Activated T-cell treated with anti-CD3 and anti-CD28 coated beads, Interleukin-2, amount 50 U/mL, for 72 hours (primary cell): ENCODE data around the gene TYW5. TPM values are rescaled to one million over a fixed set of nuclear protein-coding genes. Genes with fewer than 3 reads are reported as not detected.

ENCODE experiments used
- ATAC-seq, 2 donors: fragments of 150-1000 bp; cut with Tn5 transposase; replicated peaks in 1 of 2; 2 replicates each; pipeline ENCODE4 v1.10.0; 2021; ENCODE audit warnings: moderate library complexity in 2 of 2, mild to moderate bottlenecking in 1 of 2
- DNase-seq, 2 donors: peaks; one replicate each; pipeline ENCODE4 v3.0.0; 2021 to 2022; ENCODE audit warnings: mixed read lengths in 1 of 2
- H3K27ac Mint-ChIP-seq: one replicate; pipeline ENCODE4 v1.8.0; 2022; ENCODE audit warnings: mild to moderate bottlenecking, moderate library complexity, mixed read lengths
- H3K27me3 Mint-ChIP-seq: one replicate; pipeline ENCODE4 v1.8.0; 2022; ENCODE audit warnings: low read depth, mixed read lengths
- H3K36me3 Mint-ChIP-seq, 2 donors: one replicate each; pipeline ENCODE4 v1.8.0; 2022; ENCODE audit warnings: mixed read lengths in 2 of 2, mild to moderate bottlenecking in 1 of 2; ENCODE audit not compliant: insufficient read depth in 2 of 2
- H3K4me1 Mint-ChIP-seq: one replicate; pipeline ENCODE4 v1.8.0; 2022; ENCODE audit warnings: low read depth, mixed read lengths
- H3K4me3 Mint-ChIP-seq, 2 donors: one replicate each; pipeline ENCODE4 v1.8.0; 2022; ENCODE audit warnings: mild to moderate bottlenecking in 2 of 2, mixed read lengths in 2 of 2, moderate library complexity in 2 of 2
- H3K9me3 Mint-ChIP-seq, 2 donors: one replicate each; pipeline ENCODE4 v1.8.0; 2022; ENCODE audit warnings: mixed read lengths in 2 of 2
- total RNA-seq, 2 donors: library from RNA; stranded (reverse); gene quantifications; one replicate each; pipeline ENCODE4 v1.2.3, GENCODE V29; 2022

TYW5 gene
- total RNA-seq, 2 donors from 2014 or later, result 13.3 to 14.7 TPM

- Mint-ChIP-seq H3K4me1 (no peaks in the 10 kb centered on the region), H3K36me3 (no peaks in the 10 kb centered on the region), H3K27ac (no peak overlapping the region), H3K27me3 (peaks cover 18% of the 10 kb centered on the region), H3K4me3 (no peak overlapping the region), H3K9me3 (no peaks in the 10 kb centered on the region)
- no peak for DNase-seq
- ATAC-seq, result no peak
Observed at GRCh38 chr2:199903111-199903510, 52.2 kb downstream of the TYW5 start.

- Mint-ChIP-seq H3K27ac (no peak overlapping the region), H3K9me3 (no peaks in the 10 kb centered on the region), H3K27me3 (peaks cover 18% of the 10 kb centered on the region), H3K4me1 (no peaks in the 10 kb centered on the region), H3K36me3 (no peaks in the 10 kb centered on the region), H3K4me3 (no peak overlapping the region)
- ATAC-seq (no peak), DNase-seq (no peak)
Observed at GRCh38 chr2:199902486-199903110, 52.7 kb downstream of the TYW5 start.

GRCh38 chr2:199901942-199902341 is 53.3 kb downstream of the TYW5 start:
- DNase-seq, result no peak
- no peak for ATAC-seq
- Mint-ChIP-seq H3K27me3 (peaks cover 15% of the 10 kb centered on the region), H3K9me3 (no peaks in the 10 kb centered on the region), H3K36me3 (no peaks in the 10 kb centered on the region), H3K4me1 (no peaks in the 10 kb centered on the region), H3K4me3 (no peak overlapping the region), H3K27ac (no peak overlapping the region)

GRCh38 chr2:199896617-199897016 is 58.7 kb downstream of the TYW5 start:
- no peak overlapping the region for H3K4me3 Mint-ChIP-seq
- H3K9me3 Mint-ChIP-seq, result no peaks in the 10 kb centered on the region
- H3K27me3 Mint-ChIP-seq, result no peaks in the 10 kb centered on the region
- no peak overlapping the region for H3K27ac Mint-ChIP-seq
- no peaks in the 10 kb centered on the region for H3K36me3 Mint-ChIP-seq
- ATAC-seq (no peak), DNase-seq (no peak)
- H3K4me1 Mint-ChIP-seq, result no peaks in the 10 kb centered on the region

- Mint-ChIP-seq H3K27ac (no peak overlapping the region), H3K4me3 (no peak overlapping the region), H3K4me1 (no peaks in the 10 kb centered on the region), H3K36me3 (no peaks in the 10 kb centered on the region), H3K9me3 (no peaks in the 10 kb centered on the region), H3K27me3 (no peaks in the 10 kb centered on the region)
- DNase-seq (no peak), ATAC-seq (no peak)
Observed at GRCh38 chr2:199895406-199895805, 59.9 kb downstream of the TYW5 start.

GRCh38 chr2:199883474-199884212 is 71.6 kb downstream of the TYW5 start:
- ATAC-seq, result no peak
- Mint-ChIP-seq H3K4me1 (no peaks in the 10 kb centered on the region), H3K27ac (no peak overlapping the region), H3K27me3 (no peaks in the 10 kb centered on the region), H3K4me3 (no peak overlapping the region), H3K36me3 (peaks cover 2 to 4% of the 10 kb centered on the region in 2 donors), H3K9me3 (peaks cover 6 to 9% of the 10 kb centered on the region in 2 donors)
- DNase-seq, result no peak

- no peaks in the 10 kb centered on the region for H3K4me1 Mint-ChIP-seq
- no peak overlapping the region for H3K27ac Mint-ChIP-seq
- peaks cover 2 to 4% of the 10 kb centered on the region in 2 donors for H3K36me3 Mint-ChIP-seq
- H3K27me3 Mint-ChIP-seq, result no peaks in the 10 kb centered on the region
- H3K4me3 Mint-ChIP-seq, result no peak overlapping the region
- DNase-seq, result no peak
- ATAC-seq, result no peak
- H3K9me3 Mint-ChIP-seq, result peaks cover 6 to 9% of the 10 kb centered on the region in 2 donors
Observed at GRCh38 chr2:199882667-199883066, 72.6 kb downstream of the TYW5 start.

Other genes with a start within 250 kb of the TYW5 start
- gene FTCDNL1, start 104.3 kb downstream of the TYW5 start, total RNA-seq, result 1 to 10 TPM; 1.3 to 2.2 TPM
- 10 to 100 TPM; 16.3 to 19.1 TPM for gene C2orf69, start 44.2 kb downstream of the TYW5 start, total RNA-seq
- 10 to 100 TPM; 30.4 to 34.6 TPM for gene MAIP1, start 91 bp upstream of the TYW5 start, total RNA-seq